ENCODE results near the gene ST3GAL3.

Gene ST3GAL3

GRCh38 chr1:43971336-43971980, 264.1 kb downstream of the ST3GAL3 start:
- Histone ChIP-seq H3K4me1 (ENCODE audit: control insufficient read depth, insufficient read depth, low read depth, low read length) (peaks cover 21% of the 10 kb centered on the region), H3K9ac (ENCODE audit: low read length) (no peak overlapping the region), H3K4me3 (ENCODE audit: insufficient read depth in 1 of 2, low read depth in 1 of 2, low read length in 2 of 2) (peak overlapping the region in 1 of 2 experiments; percentile 100), H2BK5ac (ENCODE audit: low read depth, low read length, poor library complexity, severe bottlenecking) (no peak overlapping the region), H4K8ac (ENCODE audit: low read length) (no peak overlapping the region), H4K91ac (ENCODE audit: low read length) (no peak overlapping the region), H3K4ac (ENCODE audit: low read depth in 1 of 2, low read length in 2 of 2) (no peak overlapping the region), H2BK12ac (ENCODE audit: low read length in 2 of 2) (no peak overlapping the region), H3K27me3 (ENCODE audit: control insufficient read depth in 1 of 2, insufficient read depth in 1 of 2, low read length in 2 of 2) (no peaks in the 10 kb centered on the region), H3K9me3 (ENCODE audit: control insufficient read depth, low read length) (no peaks in the 10 kb centered on the region), H2BK120ac (ENCODE audit: low read depth, low read length) (no peak overlapping the region), H2AK5ac (ENCODE audit: low read length, severe bottlenecking) (no peak overlapping the region), H3K14ac (ENCODE audit: low read length in 2 of 2) (no peak overlapping the region), H2AFZ (ENCODE audit: low read depth, low read length) (no peak overlapping the region), H3K4me2 (ENCODE audit: low read length, poor library complexity, severe bottlenecking) (no peak overlapping the region), H3K79me1 (replicated peaks; ENCODE audit: low read length, poor library complexity, severe bottlenecking) (peaks cover 26% of the 10 kb centered on the region), H2BK15ac (ENCODE audit: low read depth, poor library complexity, severe bottlenecking) (no peak overlapping the region), H3K23ac (ENCODE audit: low read length in 2 of 2) (no peak overlapping the region), H3K18ac (ENCODE audit: low read depth in 1 of 2, low read length in 2 of 2) (no peak overlapping the region), H3K36me3 (ENCODE audit: control insufficient read depth in 1 of 2, insufficient read depth in 2 of 2, low read depth in 1 of 2, low read length in 2 of 2) (peaks cover 42 to 44% of the 10 kb centered on the region in 2 experiments), H3K27ac (ENCODE audit: low read length, poor library complexity, severe bottlenecking) (no peak overlapping the region)
- no peak for DNase-seq
- WGBS, result 98% methylated on average over 15 of the region's 17 CpGs

GRCh38 chr1:43973981-43974442, 266.7 kb downstream of the ST3GAL3 start:
- Histone ChIP-seq H3K27ac (ENCODE audit: low read length, poor library complexity, severe bottlenecking) (no peak overlapping the region), H3K4ac (ENCODE audit: low read depth in 1 of 2, low read length in 2 of 2) (peak overlapping the region; percentile 7 to 83), H2AK5ac (ENCODE audit: low read length, severe bottlenecking) (no peak overlapping the region), H3K4me3 (ENCODE audit: insufficient read depth in 1 of 2, low read depth in 1 of 2, low read length in 2 of 2) (peak overlapping the region; percentile 97 to 98), H2AFZ (ENCODE audit: low read depth, low read length) (peak overlapping the region; percentile 80), H3K36me3 (ENCODE audit: control insufficient read depth in 1 of 2, insufficient read depth in 2 of 2, low read depth in 1 of 2, low read length in 2 of 2) (peaks cover 46 to 50% of the 10 kb centered on the region in 2 experiments), H3K9ac (ENCODE audit: low read length) (peak overlapping the region; percentile 96), H3K14ac (ENCODE audit: low read length in 2 of 2) (no peak overlapping the region), H3K79me1 (replicated peaks; ENCODE audit: low read length, poor library complexity, severe bottlenecking) (peaks cover 46% of the 10 kb centered on the region), H3K4me2 (ENCODE audit: low read length, poor library complexity, severe bottlenecking) (peak overlapping the region; percentile 98), H3K23ac (ENCODE audit: low read length in 2 of 2) (no peak overlapping the region), H3K18ac (ENCODE audit: low read depth in 1 of 2, low read length in 2 of 2) (no peak overlapping the region), H3K9me3 (ENCODE audit: control insufficient read depth, low read length) (no peaks in the 10 kb centered on the region), H2BK5ac (ENCODE audit: low read depth, low read length, poor library complexity, severe bottlenecking) (no peak overlapping the region), H3K4me1 (ENCODE audit: control insufficient read depth, insufficient read depth, low read depth, low read length) (peaks cover 40% of the 10 kb centered on the region), H2BK120ac (ENCODE audit: low read depth, low read length) (no peak overlapping the region), H2BK15ac (ENCODE audit: low read depth, poor library complexity, severe bottlenecking) (no peak overlapping the region), H4K91ac (ENCODE audit: low read length) (no peak overlapping the region), H3K27me3 (ENCODE audit: control insufficient read depth in 1 of 2, insufficient read depth in 1 of 2, low read length in 2 of 2) (no peaks in the 10 kb centered on the region), H4K8ac (ENCODE audit: low read length) (peak overlapping the region; percentile 63), H2BK12ac (ENCODE audit: low read length in 2 of 2) (no peak overlapping the region)
- 46% methylated on average over 9 of the region's 9 CpGs for WGBS
- no peak for DNase-seq

- H3K4ac ChIP-seq (ENCODE audit: low read depth in 1 of 2, low read length in 2 of 2), result peak within 1 kb of the TSS; percentile 7 to 85
- H3K4me2 ChIP-seq (ENCODE audit: low read length, poor library complexity, severe bottlenecking), result peak within 1 kb of the TSS; percentile 98
- H3K36me3 ChIP-seq (ENCODE audit: control insufficient read depth in 1 of 2, insufficient read depth in 2 of 2, low read depth in 1 of 2, low read length in 2 of 2), result peaks cover 46 to 50% of the 10 kb centered on the region in 2 experiments
- H2BK120ac ChIP-seq (ENCODE audit: low read depth, low read length), result peak within 1 kb of the TSS; percentile 74
- peak within 1 kb of the TSS; percentile 87 for H4K8ac ChIP-seq (ENCODE audit: low read length)
- peak within 1 kb of the TSS; percentile 92 for H4K91ac ChIP-seq (ENCODE audit: low read length)
- H3K9ac ChIP-seq (ENCODE audit: low read length), result peak within 1 kb of the TSS; percentile 96
- no peaks in the 10 kb centered on the region for H3K9me3 ChIP-seq (ENCODE audit: control insufficient read depth, low read length)
- H3K4me3 ChIP-seq (ENCODE audit: insufficient read depth in 1 of 2, low read depth in 1 of 2, low read length in 2 of 2), result peak within 1 kb of the TSS; percentile 97 to 98
- H3K4me1 ChIP-seq (ENCODE audit: control insufficient read depth, insufficient read depth, low read depth, low read length), result peaks cover 41% of the 10 kb centered on the region
- peaks cover 46% of the 10 kb centered on the region for H3K79me1 ChIP-seq (replicated peaks; ENCODE audit: low read length, poor library complexity, severe bottlenecking)
- H2BK15ac ChIP-seq (ENCODE audit: low read depth, poor library complexity, severe bottlenecking), result peak within 1 kb of the TSS; percentile 39
- peak within 1 kb of the TSS; percentile 97 for H2AFZ ChIP-seq (ENCODE audit: low read depth, low read length)
- H3K27me3 ChIP-seq (ENCODE audit: control insufficient read depth in 1 of 2, insufficient read depth in 1 of 2, low read length in 2 of 2), result no peaks in the 10 kb centered on the region
- peak within 1 kb of the TSS in 1 of 2 experiments; percentile 33 for H2BK12ac ChIP-seq (ENCODE audit: low read length in 2 of 2)
- peak within 1 kb of the TSS; percentile 85 to 94 for H3K18ac ChIP-seq (ENCODE audit: low read depth in 1 of 2, low read length in 2 of 2)
- peak within 1 kb of the TSS; percentile 27 for H3K27ac ChIP-seq (ENCODE audit: low read length, poor library complexity, severe bottlenecking)
- DNase-seq, result peak; percentile 94
- H2BK5ac ChIP-seq (ENCODE audit: low read depth, low read length, poor library complexity, severe bottlenecking), result peak within 1 kb of the TSS; percentile 35
- H3K23ac ChIP-seq (ENCODE audit: low read length in 2 of 2), result peak within 1 kb of the TSS in 1 of 2 experiments; percentile 99
- WGBS, result under 1% methylated on average over 74 of the region's 93 CpGs
- H3K14ac ChIP-seq (ENCODE audit: low read length in 2 of 2), result peak within 1 kb of the TSS in 1 of 2 experiments; percentile 92
- no peak within 1 kb of the TSS for H2AK5ac ChIP-seq (ENCODE audit: low read length, severe bottlenecking)
Measured at GRCh38 chr1:43974443-43975248, 267.3 kb downstream of the ST3GAL3 start, which contains the start of gene ATP6V0B. ATP6V0B (plus strand) TSS chr1:43974960; CDS start chr1:43975041, 81 bp downstream.

Measured in mesenchymal stem cell (in vitro differentiated cells and primary cell).